HEK293 (cell line): ENCODE results near the gene OR2AE1.

Experiments used
- CTCF ChIA-PET: fragments of 350-600 bp; formaldehyde crosslinking; extraction: SDS; loops from one replicate; lab custom pipeline; 2021; ENCODE audit warnings: antibody characterized with exemption; lab: Yijun Ruan, JAX
- POLR2A ChIA-PET: fragments of 300-600 bp; formaldehyde crosslinking; extraction: SDS; loops from one replicate; lab custom pipeline; 2020; ENCODE audit warnings: antibody characterized with exemption, inconsistent platforms; lab: Yijun Ruan, JAX
- H3K27ac ChIP-seq: fragments of 200-500 bp; sonication (Bioruptor generic); 2 replicates; pipeline ENCODE4 v1.5.1; 2014; ENCODE audit warnings: low read depth, low read length, control low read depth, inconsistent platforms; ENCODE audit errors: extremely low read depth
- H3K36me3 ChIP-seq, 2 experiments: fragments of 200-500 bp in 1 of 2; sonication (Bioruptor generic) in 1 of 2; 1 replicate in 1 of 2; 2 replicates in 1 of 2; pipeline ENCODE4 v1.5.1; 2014 to 2017; ENCODE audit warnings: inconsistent platforms in 2 of 2, low read length in 2 of 2; ENCODE audit not compliant: control insufficient read depth in 2 of 2, insufficient read depth in 1 of 2
- H3K4me1 ChIP-seq: fragments of 200-500 bp; sonication (Bioruptor generic); 2 replicates; pipeline ENCODE4 v1.5.1; 2014; ENCODE audit warnings: mild to moderate bottlenecking, low read length, inconsistent platforms; ENCODE audit not compliant: control insufficient read depth, insufficient read depth
- H3K4me3 ChIP-seq: 2 replicates; pipeline ENCODE4 v1.5.1; 2011; ENCODE audit warnings: low read depth, mild to moderate bottlenecking, control low read depth, low read length, moderate library complexity
- H3K9me3 ChIP-seq: fragments of 200-500 bp; sonication (Bioruptor generic); 2 replicates; pipeline ENCODE4 v1.5.1; 2014; ENCODE audit warnings: low read depth, low read length, inconsistent platforms; ENCODE audit not compliant: control insufficient read depth, insufficient read depth
- ELK4 ChIP-seq: IDR thresholded peaks from 2 replicates; pipeline ENCODE4 v1.6.1; 2011; ENCODE audit warnings: mild to moderate bottlenecking, low read depth, low read length, borderline replicate concordance
- HOXD13 ChIP-seq: sonication (generic); formaldehyde crosslinking; IDR thresholded peaks from 2 replicates; pipeline ENCODE4 v1.8.0; 2022; ENCODE audit warnings: missing genetic modification reagents, borderline replicate concordance
- KLF10 ChIP-seq: fragments of 450-650 bp; IDR thresholded peaks from 2 replicates; pipeline ENCODE4 v1.5.1; 2018; ENCODE audit warnings: missing biosample characterization, mild to moderate bottlenecking, missing genetic modification characterization
- MZF1 ChIP-seq: fragments of 450-650 bp; formaldehyde crosslinking; IDR thresholded peaks from 2 replicates; pipeline ENCODE4 v1.5.1; 2017; ENCODE audit warnings: missing biosample characterization, missing genetic modification characterization, borderline replicate concordance
- OSR2 ChIP-seq: fragments of 450-650 bp; formaldehyde crosslinking; IDR thresholded peaks from 2 replicates; pipeline ENCODE4 v1.5.1; 2016; ENCODE audit warnings: missing biosample characterization, missing genetic modification characterization
- ZBTB17 ChIP-seq: fragments of 450-650 bp; formaldehyde crosslinking; IDR thresholded peaks from 2 replicates; pipeline ENCODE4 v1.5.1; 2016; ENCODE audit warnings: missing biosample characterization, missing genetic modification characterization
- ZNF132 ChIP-seq: fragments of 450-650 bp; formaldehyde crosslinking; IDR thresholded peaks from 2 replicates; pipeline ENCODE4 v1.5.1; 2017; ENCODE audit warnings: missing biosample characterization, missing genetic modification characterization, borderline replicate concordance
- ZNF221 ChIP-seq: fragments of 450-650 bp; formaldehyde crosslinking; IDR thresholded peaks from 2 replicates; pipeline ENCODE4 v1.5.1; 2017; ENCODE audit warnings: missing biosample characterization, missing genetic modification characterization, borderline replicate concordance
- ZNF37A ChIP-seq: fragments of 450-650 bp; IDR thresholded peaks from 2 replicates; pipeline ENCODE4 v1.5.1; 2018; ENCODE audit warnings: missing biosample characterization, missing genetic modification characterization
- ZNF391 ChIP-seq: fragments of 450-650 bp; formaldehyde crosslinking; IDR thresholded peaks from 2 replicates; pipeline ENCODE4 v1.5.1; 2016; ENCODE audit warnings: low read depth, missing biosample characterization, missing genetic modification characterization, borderline replicate concordance
- ZNF449 ChIP-seq: fragments of 450-650 bp; formaldehyde crosslinking; IDR thresholded peaks from 2 replicates; pipeline ENCODE4 v1.5.1; 2017; ENCODE audit warnings: missing biosample characterization, mild to moderate bottlenecking, missing genetic modification characterization, moderate library complexity
- ZNF555 ChIP-seq: fragments of 450-650 bp; formaldehyde crosslinking; conservative IDR thresholded peaks from 2 replicates; pipeline ENCODE4 v1.5.1; 2017; ENCODE audit warnings: missing biosample characterization, mild to moderate bottlenecking, missing genetic modification characterization, inconsistent platforms
- ZNF560 ChIP-seq: fragments of 450-650 bp; formaldehyde crosslinking; IDR thresholded peaks from 2 replicates; pipeline ENCODE4 v1.5.1; 2017; ENCODE audit warnings: missing biosample characterization, missing genetic modification characterization, borderline replicate concordance
- ZNF571 ChIP-seq: fragments of 450-650 bp; formaldehyde crosslinking; IDR thresholded peaks from 2 replicates; pipeline ENCODE4 v1.5.0; 2017; ENCODE audit warnings: missing biosample characterization, missing genetic modification characterization
- ZNF629 ChIP-seq: fragments of 450-650 bp; formaldehyde crosslinking; IDR thresholded peaks from 2 replicates; pipeline ENCODE4 v1.5.1; 2017; ENCODE audit warnings: missing biosample characterization, missing genetic modification characterization
- TF ChIP-seq, protein P1 (sequence below): fragments of 450-650 bp; formaldehyde crosslinking; IDR thresholded peaks from 2 replicates; pipeline ENCODE4 v1.5.1; 2016; ENCODE audit warnings: missing biosample characterization, missing genetic modification characterization
- TF ChIP-seq, protein P2 (sequence below): fragments of 450-650 bp; formaldehyde crosslinking; IDR thresholded peaks from 2 replicates; pipeline ENCODE4 v1.5.1; 2016; ENCODE audit warnings: missing biosample characterization, missing genetic modification characterization
- TF ChIP-seq, protein P3 (sequence below): sonication (generic); formaldehyde crosslinking; IDR thresholded peaks from 2 replicates; pipeline ENCODE4 v1.8.1; 2022; ENCODE audit warnings: mild to moderate bottlenecking, moderate library complexity, missing genetic modification reagents
- TF ChIP-seq, protein P4 (sequence below): fragments of 450-650 bp; IDR thresholded peaks from 2 replicates; pipeline ENCODE4 v1.5.1; 2018; ENCODE audit warnings: missing biosample characterization, mild to moderate bottlenecking, missing genetic modification characterization

Gene OR2AE1

GRCh38 chr7:99881370-99881769 lies 4.5 kb upstream of the OR2AE1 start:
- H3K4me3 ChIP-seq, result no peak overlapping the region
- TF ChIP-seq OSR2 (tag by site-specific recombination) (no peak), ZNF221 (tag by site-specific recombination) (no peak), KLF10 (tag by site-specific recombination) (no peak), HOXD13 (no peak), ZNF571 (tag by site-specific recombination) (no peak)
- TF ChIP-seq, protein P1, sequence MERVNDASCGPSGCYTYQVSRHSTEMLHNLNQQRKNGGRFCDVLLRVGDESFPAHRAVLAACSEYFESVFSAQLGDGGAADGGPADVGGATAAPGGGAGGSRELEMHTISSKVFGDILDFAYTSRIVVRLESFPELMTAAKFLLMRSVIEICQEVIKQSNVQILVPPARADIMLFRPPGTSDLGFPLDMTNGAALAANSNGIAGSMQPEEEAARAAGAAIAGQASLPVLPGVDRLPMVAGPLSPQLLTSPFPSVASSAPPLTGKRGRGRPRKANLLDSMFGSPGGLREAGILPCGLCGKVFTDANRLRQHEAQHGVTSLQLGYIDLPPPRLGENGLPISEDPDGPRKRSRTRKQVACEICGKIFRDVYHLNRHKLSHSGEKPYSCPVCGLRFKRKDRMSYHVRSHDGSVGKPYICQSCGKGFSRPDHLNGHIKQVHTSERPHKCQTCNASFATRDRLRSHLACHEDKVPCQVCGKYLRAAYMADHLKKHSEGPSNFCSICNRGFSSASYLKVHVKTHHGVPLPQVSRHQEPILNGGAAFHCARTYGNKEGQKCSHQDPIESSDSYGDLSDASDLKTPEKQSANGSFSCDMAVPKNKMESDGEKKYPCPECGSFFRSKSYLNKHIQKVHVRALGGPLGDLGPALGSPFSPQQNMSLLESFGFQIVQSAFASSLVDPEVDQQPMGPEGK (tag by site-specific recombination), result no peak
- H3K27ac ChIP-seq, result no peak overlapping the region
- H3K4me1 ChIP-seq, result no peaks in the 10 kb centered on the region
- CTCF ChIA-PET, result no interaction called here
- H3K9me3 ChIP-seq, result no peaks in the 10 kb centered on the region
- H3K36me3 ChIP-seq, result no peaks in the 10 kb centered on the region
- POLR2A ChIA-PET, result no interaction called here

- ChIA-PET CTCF (interaction anchor here (0.6 kb wide), 1 partner anchor 855 kb away, joined by 3 read pairs; no protein-coding TSS in a partner anchor), POLR2A (no interaction called here)
- no peak overlapping the region for H3K27ac ChIP-seq
- TF ChIP-seq, protein P2, sequence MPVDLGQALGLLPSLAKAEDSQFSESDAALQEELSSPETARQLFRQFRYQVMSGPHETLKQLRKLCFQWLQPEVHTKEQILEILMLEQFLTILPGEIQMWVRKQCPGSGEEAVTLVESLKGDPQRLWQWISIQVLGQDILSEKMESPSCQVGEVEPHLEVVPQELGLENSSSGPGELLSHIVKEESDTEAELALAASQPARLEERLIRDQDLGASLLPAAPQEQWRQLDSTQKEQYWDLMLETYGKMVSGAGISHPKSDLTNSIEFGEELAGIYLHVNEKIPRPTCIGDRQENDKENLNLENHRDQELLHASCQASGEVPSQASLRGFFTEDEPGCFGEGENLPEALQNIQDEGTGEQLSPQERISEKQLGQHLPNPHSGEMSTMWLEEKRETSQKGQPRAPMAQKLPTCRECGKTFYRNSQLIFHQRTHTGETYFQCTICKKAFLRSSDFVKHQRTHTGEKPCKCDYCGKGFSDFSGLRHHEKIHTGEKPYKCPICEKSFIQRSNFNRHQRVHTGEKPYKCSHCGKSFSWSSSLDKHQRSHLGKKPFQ (tag by site-specific recombination), result no peak
- TF ChIP-seq ELK4 (no peak), ZNF132 (tag by site-specific recombination) (no peak), OSR2 (tag by site-specific recombination) (no peak), ZBTB17 (tag by site-specific recombination) (no peak)
- TF ChIP-seq, protein P3, sequence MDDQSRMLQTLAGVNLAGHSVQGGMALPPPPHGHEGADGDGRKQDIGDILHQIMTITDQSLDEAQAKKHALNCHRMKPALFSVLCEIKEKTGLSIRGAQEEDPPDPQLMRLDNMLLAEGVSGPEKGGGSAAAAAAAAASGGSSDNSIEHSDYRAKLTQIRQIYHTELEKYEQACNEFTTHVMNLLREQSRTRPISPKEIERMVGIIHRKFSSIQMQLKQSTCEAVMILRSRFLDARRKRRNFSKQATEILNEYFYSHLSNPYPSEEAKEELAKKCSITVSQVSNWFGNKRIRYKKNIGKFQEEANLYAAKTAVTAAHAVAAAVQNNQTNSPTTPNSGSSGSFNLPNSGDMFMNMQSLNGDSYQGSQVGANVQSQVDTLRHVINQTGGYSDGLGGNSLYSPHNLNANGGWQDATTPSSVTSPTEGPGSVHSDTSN (CRISPR knock-in tag), result no peak
- H3K4me3 ChIP-seq, result no peak overlapping the region
- H3K4me1 ChIP-seq, result no peaks in the 10 kb centered on the region
- no peaks in the 10 kb centered on the region for H3K36me3 ChIP-seq
- no peaks in the 10 kb centered on the region for H3K9me3 ChIP-seq
Measured at GRCh38 chr7:99876491-99876890, 342 bp downstream of the OR2AE1 start.

DNA sequence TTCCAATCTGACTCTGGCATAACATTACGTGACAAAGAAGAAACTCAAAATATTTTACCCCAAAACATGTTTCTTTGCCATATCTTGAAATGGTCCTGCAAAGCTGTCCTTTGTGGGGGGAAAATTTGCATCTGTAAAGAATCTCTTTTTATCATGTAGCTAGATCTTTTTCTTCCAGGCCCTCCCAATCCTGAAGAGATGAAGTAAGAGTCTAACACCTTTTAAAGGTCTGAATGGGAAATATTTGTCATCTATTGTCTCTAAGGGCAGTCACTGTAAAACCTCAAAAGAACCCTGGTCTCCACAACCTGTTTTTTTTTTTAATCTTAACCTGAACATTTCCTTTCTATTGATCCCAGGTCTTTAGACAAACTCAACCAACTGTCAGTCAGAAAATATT lies 8.6 kb downstream of the OR2AE1 start:
- Histone ChIP-seq H3K36me3 (no peaks in the 10 kb centered on the region), H3K4me1 (no peaks in the 10 kb centered on the region), H3K9me3 (no peaks in the 10 kb centered on the region), H3K4me3 (no peak overlapping the region), H3K27ac (no peak overlapping the region)
- POLR2A ChIA-PET, result no interaction called here
- CTCF ChIA-PET, result interaction anchor here (0.7 kb wide), 1 partner anchor 49 kb away, joined by 3 read pairs; no protein-coding TSS in a partner anchor
- TF ChIP-seq ZNF560 (tag by site-specific recombination), result no peak
- no peak for TF ChIP-seq ZNF555
- TF ChIP-seq, protein P3 (CRISPR knock-in tag), result no peak
- no peak for TF ChIP-seq ZNF37A (tag by site-specific recombination)
- TF ChIP-seq ZNF629 (tag by site-specific recombination), result no peak
- TF ChIP-seq ZNF449, result no peak
- no peak for TF ChIP-seq HOXD13
- TF ChIP-seq ZNF391 (tag by site-specific recombination), result no peak
- TF ChIP-seq, protein P4, sequence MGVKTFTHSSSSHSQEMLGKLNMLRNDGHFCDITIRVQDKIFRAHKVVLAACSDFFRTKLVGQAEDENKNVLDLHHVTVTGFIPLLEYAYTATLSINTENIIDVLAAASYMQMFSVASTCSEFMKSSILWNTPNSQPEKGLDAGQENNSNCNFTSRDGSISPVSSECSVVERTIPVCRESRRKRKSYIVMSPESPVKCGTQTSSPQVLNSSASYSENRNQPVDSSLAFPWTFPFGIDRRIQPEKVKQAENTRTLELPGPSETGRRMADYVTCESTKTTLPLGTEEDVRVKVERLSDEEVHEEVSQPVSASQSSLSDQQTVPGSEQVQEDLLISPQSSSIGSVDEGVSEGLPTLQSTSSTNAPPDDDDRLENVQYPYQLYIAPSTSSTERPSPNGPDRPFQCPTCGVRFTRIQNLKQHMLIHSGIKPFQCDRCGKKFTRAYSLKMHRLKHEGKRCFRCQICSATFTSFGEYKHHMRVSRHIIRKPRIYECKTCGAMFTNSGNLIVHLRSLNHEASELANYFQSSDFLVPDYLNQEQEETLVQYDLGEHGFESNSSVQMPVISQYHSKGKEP (tag by site-specific recombination), result no peak
- TF ChIP-seq MZF1 (tag by site-specific recombination), result no peak
